ENCODE data around the gene SAYSD1. TPM values are rescaled to one million over a fixed set of nuclear protein-coding genes. Genes with fewer than 3 reads are reported as not detected.

The SAYSD1 gene
- total RNA-seq, 6 donors from 2014 or later = 9.4 to 19.9 (median 16.5) TPM

DNA sequence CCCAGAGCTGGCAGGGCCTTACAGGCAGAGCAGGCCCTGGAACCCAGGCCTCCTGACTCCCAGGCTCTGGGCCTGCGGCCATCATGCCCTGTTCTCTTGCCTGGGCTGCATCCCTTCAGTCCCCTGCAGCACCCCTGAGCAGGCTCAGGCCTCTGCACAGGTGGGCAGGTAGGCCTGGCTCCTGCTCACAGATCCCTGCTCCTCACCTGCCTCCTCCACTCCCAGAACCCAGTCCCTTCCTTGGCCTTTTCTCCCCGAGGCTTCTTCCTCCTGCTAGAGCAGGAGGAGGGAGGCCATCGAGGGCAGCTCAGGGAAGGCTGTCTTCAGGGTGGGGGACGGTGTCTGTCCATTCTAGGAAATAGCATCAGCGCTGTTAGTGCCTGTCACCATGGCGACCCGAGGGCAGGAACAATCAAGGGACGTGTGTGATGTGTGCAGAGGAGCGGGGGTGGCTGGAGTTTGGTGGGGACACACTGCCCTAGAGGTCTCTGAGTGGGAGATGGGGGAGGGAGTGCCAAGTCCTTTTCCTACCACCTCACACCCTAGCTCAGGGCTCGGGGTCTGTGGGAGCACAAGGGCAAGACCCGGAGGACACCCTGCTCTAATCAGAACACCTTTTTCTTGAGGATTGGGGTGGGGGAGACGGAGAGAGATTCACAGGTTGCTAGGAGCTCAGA lies 39.8 kb downstream of the SAYSD1 start:
- H3K27ac ChIP-seq = no peak overlapping the region
- no peaks in the 10 kb centered on the region for H3K9me3 ChIP-seq
- no peaks in the 10 kb centered on the region for H3K27me3 ChIP-seq
- 67 to 79% methylated on average over 11 to 12 of the region's 12 CpGs for WGBS, 2 donors
- no peaks in the 10 kb centered on the region for H3K36me3 ChIP-seq
- no peak overlapping the region for H3K4me3 ChIP-seq
- DNase-seq (peak in 1 of 2 donors; percentile 9), ATAC-seq (ENCODE audit: low FRiP score in 2 of 2) (no peak)
- TF ChIP-seq, protein P1, sequence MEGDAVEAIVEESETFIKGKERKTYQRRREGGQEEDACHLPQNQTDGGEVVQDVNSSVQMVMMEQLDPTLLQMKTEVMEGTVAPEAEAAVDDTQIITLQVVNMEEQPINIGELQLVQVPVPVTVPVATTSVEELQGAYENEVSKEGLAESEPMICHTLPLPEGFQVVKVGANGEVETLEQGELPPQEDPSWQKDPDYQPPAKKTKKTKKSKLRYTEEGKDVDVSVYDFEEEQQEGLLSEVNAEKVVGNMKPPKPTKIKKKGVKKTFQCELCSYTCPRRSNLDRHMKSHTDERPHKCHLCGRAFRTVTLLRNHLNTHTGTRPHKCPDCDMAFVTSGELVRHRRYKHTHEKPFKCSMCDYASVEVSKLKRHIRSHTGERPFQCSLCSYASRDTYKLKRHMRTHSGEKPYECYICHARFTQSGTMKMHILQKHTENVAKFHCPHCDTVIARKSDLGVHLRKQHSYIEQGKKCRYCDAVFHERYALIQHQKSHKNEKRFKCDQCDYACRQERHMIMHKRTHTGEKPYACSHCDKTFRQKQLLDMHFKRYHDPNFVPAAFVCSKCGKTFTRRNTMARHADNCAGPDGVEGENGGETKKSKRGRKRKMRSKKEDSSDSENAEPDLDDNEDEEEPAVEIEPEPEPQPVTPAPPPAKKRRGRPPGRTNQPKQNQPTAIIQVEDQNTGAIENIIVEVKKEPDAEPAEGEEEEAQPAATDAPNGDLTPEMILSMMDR (IDR thresholded peaks at IDR 0.05) = no peak
- no peak for TF ChIP-seq POLR2A (IDR thresholded peaks at IDR 0.05)
- TF ChIP-seq EP300 (IDR thresholded peaks at IDR 0.05) = no peak
- TF ChIP-seq POLR2AphosphoS5 (IDR thresholded peaks at IDR 0.05) = no peak
- no peaks in the 10 kb centered on the region for H3K4me1 ChIP-seq

GRCh38 chr6:39074486-39074885 lies 40.5 kb downstream of the SAYSD1 start:
- no peaks in the 10 kb centered on the region for H3K9me3 ChIP-seq
- H3K4me1 ChIP-seq = no peaks in the 10 kb centered on the region
- DNase-seq (no peak), ATAC-seq (ENCODE audit: low FRiP score in 2 of 2) (peak in 1 of 2 donors; percentile 27)
- 82 to 86% methylated on average over 9 of the region's 9 CpGs for WGBS, 2 donors
- H3K27me3 ChIP-seq = no peaks in the 10 kb centered on the region
- H3K27ac ChIP-seq = no peak overlapping the region
- no peaks in the 10 kb centered on the region for H3K36me3 ChIP-seq
- TF ChIP-seq EP300 (IDR thresholded peaks at IDR 0.05) (no peak), POLR2AphosphoS5 (IDR thresholded peaks at IDR 0.05) (no peak), POLR2A (IDR thresholded peaks at IDR 0.05) (no peak)
- TF ChIP-seq, protein P1 (IDR thresholded peaks at IDR 0.05) = no peak
- no peak overlapping the region for H3K4me3 ChIP-seq

DNA sequence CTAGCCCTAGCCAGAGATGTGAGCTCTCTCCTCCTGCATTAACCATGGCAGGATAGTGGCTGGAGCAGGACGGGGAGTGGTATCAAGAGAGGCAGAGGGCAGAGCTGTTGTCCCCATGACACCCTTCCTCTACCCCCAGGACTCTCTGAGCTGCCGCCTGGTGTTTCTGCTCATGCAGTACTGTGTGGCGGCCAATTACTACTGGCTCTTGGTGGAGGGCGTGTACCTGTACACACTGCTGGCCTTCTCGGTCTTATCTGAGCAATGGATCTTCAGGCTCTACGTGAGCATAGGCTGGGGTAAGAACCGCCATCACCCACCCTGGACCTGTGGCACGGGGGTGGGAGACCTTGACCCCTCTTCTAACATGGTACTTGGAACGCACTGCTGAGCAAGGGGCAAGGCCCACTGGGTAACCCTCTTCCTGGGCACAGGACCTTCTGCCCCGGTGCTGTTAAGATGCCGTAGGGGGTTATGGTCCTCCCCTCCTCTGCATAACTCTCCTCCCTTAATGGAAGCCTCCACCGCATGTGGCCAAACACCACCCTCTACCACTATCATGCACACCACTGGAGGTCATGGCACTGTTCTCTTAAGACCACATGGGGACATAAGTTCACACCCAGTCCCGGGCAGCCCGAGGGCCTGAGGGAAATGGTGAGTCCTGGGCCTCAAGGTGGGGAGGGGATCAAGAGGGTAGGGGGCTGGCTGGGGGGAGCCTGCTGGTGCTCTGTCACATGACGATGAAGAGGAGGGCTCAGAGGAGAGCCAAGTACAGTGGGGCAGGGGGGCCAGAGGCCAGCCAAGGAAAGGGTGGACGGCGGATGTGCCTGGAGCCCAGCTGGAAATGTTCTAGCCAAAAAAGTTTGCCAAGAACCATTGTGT lies 41.3 kb downstream of the SAYSD1 start:
- no peak overlapping the region for H3K4me3 ChIP-seq
- H3K9me3 ChIP-seq = no peaks in the 10 kb centered on the region
- ATAC-seq (ENCODE audit: low FRiP score in 2 of 2) = peak in 1 of 2 donors; percentile 18
- no peak for TF ChIP-seq POLR2A (IDR thresholded peaks at IDR 0.05)
- no peak for TF ChIP-seq EP300 (IDR thresholded peaks at IDR 0.05)
- TF ChIP-seq, protein P1 (IDR thresholded peaks at IDR 0.05) = no peak
- TF ChIP-seq POLR2AphosphoS5 (IDR thresholded peaks at IDR 0.05) = no peak
- H3K36me3 ChIP-seq = no peaks in the 10 kb centered on the region
- no peak overlapping the region for H3K27ac ChIP-seq
- 89 to 91% methylated on average over 16 to 17 of the region's 17 CpGs for WGBS, 2 donors
- H3K4me1 ChIP-seq = no peaks in the 10 kb centered on the region
- H3K27me3 ChIP-seq = no peaks in the 10 kb centered on the region
- peak in 1 of 2 donors; percentile 15 for DNase-seq

GRCh38 chr6:39072830-39073229 lies 42.2 kb downstream of the SAYSD1 start:
- Histone ChIP-seq H3K27ac (no peak overlapping the region), H3K36me3 (no peaks in the 10 kb centered on the region), H3K4me1 (no peaks in the 10 kb centered on the region), H3K9me3 (no peaks in the 10 kb centered on the region), H3K4me3 (no peak overlapping the region), H3K27me3 (no peaks in the 10 kb centered on the region)
- DNase-seq = peak in 1 of 2 donors; percentile 17
- ATAC-seq (ENCODE audit: low FRiP score in 2 of 2) = no peak
- WGBS, 2 donors = 94% methylated on average over 5 to 7 of the region's 9 CpGs
- TF ChIP-seq POLR2A (IDR thresholded peaks at IDR 0.05) (no peak), POLR2AphosphoS5 (IDR thresholded peaks at IDR 0.05) (no peak), EP300 (IDR thresholded peaks at IDR 0.05) (no peak)
- TF ChIP-seq, protein P1 (IDR thresholded peaks at IDR 0.05) = no peak

Measured in upper lobe of left lung (tissue), 6 donors.